ENCODE results near the gene FAM83F.
"Not testable (repeated sequence)": the region's sequence is repeated elsewhere in the genome, so short reads cannot be mapped to it uniquely, and the experiment has no call there.

The FAM83F gene

DNA sequence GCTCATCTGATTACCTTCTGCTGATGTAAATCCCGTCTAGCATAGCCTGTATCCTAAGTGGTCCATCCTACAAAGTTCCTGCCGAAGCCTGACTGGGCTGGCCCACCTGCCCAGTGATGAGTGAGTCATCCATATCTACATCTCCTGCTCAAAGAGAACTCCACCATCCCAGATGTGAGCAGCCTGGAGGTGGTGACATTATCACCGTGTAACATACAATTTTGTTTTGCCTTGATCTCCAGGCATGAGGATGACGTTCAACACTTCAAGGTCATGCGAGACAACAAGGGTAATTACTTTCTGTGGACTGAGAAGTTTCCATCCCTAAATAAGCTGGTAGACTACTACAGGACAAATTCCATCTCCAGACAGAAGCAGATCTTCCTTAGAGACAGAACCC, 29.0 kb upstream of the FAM83F start:
- DNase-seq (ENCODE audit: low read depth, low spot score) = no peak

DNA sequence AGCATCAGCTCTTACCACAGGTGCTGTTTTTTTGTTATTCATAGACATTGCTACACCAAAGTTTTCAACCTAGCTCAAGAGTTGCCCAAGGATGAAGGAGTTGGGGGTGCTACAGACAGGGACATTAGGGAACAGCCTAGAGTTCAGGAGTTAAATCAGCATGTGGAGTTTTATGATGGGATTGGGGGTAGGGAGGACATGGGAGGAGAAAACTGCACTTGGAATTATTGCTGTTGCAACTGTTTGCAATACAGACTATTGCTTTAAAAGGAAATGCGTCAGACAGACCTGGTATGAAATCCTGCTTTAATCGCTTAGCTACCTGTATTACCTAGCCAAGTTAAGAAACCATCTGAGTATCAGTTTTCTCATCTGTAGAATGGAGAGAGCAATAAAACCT, 28.3 kb upstream of the FAM83F start:
- no peak for DNase-seq (ENCODE audit: low read depth, low spot score)

DNA sequence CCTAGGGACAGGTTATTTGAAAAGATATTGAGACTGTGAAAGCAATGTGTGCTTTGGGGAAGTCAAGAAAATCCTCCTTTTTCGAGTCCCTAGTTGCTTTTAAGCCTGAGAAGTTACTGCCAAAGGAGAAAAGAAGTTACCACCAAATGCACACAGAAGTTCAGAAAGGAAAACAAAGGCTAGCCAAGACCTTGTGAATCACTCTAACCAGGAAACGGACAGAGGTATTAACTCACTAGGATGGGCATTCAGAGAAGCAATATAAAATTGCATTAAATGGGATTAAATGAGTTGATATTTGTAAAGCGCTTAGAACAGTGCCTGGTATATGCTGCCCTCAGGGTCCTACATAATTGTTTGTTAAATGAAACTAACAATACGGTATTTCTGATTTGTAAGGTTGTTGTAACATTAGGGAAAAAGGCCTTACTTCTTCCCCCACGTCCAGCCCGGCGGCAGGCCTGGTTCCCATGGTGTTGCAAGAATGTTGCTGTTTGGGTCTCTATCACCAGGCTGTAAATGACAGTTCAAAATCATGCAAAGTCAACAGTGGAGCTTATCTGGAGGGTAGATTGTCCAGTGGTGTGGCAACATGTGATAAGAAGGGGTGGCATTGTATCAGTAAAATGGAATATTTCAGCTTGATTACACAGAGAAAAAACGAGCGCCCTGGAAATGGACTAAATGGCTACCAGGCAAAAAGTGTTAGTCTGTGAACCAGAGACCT, 27.5 kb upstream of the FAM83F start:
- DNase-seq (ENCODE audit: low read depth, low spot score) = no peak

DNA sequence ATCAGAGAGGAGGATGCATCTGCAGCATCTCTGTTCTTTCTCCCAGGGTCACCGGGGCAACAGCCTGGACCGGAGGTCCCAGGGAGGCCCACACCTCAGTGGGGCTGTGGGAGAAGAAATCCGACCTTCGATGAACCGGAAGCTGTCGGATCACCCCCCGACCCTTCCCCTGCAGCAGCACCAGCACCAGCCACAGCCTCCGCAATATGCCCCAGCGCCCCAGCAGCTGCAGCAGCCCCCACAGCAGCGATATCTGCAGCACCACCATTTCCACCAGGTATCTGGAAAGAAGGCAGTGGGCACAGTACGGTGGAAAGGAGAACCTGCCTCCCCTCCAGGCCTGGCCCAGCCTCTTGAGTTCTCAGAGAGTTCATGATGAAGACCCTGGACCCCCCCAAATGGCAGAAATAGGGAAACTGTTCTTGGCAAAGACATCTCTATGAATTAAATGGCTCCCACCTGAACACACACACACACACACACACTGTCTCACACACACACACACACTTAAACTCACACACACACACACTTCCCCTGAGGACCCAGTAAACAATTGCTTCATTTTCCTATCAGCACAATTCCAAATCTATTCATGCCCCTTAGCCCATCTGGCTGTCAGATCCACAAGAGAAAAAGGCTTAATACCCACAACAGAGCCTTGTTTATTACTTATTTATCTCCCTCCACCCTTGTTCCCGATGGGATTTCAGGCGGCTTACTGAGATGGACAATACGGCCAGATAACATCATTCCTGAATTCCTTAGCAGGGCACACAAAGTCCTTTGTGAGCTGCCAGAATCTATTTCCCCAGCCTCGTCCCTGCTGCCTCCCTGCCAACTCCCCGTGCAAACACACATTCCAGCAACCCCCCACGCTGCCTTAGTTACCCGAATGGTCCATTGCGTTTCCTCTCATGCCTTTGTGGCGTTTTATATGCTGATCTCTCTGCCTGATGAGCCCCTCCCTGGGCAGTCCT, 26.5 kb upstream of the FAM83F start:
- DNase-seq (ENCODE audit: low read depth, low spot score) = no peak

DNA sequence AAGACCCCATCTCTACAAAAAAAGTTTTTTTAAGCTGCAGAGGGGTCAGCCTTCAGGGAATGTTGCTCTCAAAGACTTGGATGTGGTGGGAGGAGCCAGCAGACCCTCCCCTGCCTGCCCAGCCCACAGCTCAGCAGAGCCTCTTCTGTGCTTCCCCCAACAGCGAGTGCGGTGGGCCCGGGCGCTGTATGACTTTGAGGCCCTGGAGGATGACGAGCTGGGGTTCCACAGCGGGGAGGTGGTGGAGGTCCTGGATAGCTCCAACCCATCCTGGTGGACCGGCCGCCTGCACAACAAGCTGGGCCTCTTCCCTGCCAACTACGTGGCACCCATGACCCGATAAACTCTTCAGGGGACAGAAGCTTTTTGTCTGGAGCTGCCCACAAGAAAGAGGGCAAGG, 24.0 kb upstream of the FAM83F start:
- DNase-seq (ENCODE audit: low read depth, low spot score) = no peak

DNA sequence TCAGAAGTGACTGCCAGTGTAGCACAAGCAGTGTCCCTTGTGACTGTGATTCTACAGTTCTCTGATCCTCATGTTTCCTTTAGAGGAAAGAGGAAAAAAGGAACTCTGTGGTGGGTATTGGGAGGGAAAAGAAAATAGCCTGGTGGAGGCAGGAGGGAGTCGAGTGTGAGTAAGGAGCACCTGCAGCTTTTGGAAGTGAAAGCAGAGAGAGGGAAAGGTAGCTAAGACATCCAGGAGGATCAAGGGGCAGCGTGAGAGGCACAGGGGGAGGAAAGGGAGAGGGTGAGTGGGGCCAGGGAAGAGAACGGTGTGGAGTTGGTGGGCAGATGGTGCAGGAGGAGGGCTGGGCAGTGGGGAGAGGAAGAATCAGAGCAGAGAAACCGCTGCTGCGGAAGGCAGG, 22.1 kb upstream of the FAM83F start:
- DNase-seq (ENCODE audit: low read depth, low spot score) = no peak

DNA sequence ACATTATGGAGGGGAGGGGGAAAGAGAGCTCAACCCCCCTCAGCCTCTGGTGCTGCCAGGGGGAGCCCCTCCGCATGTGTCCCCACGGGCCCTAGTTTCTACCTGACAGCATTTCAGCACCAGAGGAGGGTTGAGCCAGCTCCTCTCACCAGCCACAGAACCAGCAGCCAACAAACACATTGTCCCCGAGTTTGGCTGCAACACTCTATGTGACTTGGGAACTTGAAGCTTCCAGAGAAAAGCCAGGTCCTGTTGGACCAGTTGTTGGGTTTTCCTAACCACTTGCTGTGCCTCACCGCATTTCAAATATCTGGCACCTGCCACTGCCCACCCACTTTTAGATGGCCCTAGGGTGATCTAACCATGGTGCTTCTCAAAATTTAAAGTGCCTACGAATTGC, 21.1 kb upstream of the FAM83F start:
- no peak for DNase-seq (ENCODE audit: low read depth, low spot score)

DNA sequence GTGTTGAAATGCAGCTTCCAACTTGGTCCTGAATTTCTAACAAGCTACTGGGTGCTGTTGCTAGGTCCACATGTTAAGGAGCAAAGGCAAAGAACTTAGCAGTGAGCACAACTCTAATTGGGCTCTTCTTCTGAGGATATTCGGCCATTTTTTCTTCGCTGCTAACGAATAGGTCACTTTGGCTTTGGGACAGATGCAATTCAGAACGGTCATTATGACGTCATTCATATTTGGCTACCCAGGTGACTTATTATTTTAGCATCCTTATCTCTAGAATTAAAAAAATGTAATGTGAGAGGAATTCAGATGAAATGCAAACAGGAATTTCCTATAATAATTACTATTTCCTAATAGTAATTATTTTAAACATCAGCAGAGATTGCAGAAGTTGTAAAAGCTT, 20.7 kb upstream of the FAM83F start:
- no peak for DNase-seq (ENCODE audit: low read depth, low spot score)

DNA sequence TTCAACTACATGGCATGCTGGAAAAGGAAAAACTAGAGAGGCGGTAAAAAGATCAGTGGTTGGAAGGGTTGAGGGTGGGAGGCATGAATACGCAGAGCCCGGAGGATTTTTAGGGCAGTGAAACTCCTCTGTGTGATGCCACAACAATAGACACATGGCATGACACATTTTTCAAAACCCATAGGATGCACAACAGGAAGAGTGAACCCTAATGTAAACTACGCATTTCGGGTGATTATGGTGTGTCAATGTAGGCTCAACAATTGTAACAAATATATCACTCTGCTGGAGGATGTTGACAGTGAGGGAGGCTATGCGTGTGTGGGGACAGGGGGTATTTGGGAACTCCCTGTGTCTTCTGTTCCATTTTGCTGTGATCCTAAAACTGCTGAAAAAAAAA, 15.7 kb upstream of the FAM83F start:
- no peak for DNase-seq (ENCODE audit: low read depth, low spot score)

DNA sequence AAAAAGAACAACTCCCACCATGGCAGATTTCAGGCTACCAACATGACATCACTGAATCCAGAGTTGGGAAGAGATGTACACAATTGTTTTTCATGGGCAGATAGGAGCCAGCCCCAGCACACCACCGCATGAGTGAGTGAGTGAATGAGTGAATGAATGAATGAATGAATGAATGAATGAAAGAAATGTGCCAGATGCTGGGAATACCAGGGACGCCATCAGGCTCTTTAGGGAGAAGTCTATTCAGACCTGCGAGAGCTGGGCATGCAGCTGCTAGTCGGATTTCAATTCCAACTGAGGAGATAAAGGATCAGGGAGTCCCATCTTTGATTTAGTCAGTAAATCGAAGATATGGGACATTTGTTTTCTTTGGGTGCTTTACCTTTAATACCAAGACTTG, 15.3 kb upstream of the FAM83F start:
- DNase-seq (ENCODE audit: low read depth, low spot score) = no peak

DNA sequence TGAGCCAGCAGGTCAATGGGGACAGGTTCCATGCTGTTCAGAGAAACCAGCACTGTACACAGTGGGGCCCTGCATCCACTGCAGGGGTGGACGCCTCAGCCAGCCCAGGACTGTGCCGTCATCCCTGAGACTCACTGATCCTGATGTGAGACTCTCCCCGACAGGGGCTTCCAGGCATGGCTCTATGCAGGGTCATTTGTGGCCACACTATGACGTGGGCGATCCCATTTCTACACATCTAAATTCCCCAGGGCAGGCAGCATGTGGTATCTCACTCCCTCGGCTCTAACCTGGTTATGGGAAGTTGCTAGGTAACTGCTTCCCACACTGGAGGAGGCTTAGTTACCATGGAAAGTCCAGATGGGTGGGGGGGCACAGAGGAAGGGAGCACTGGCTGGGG, 14.2 kb upstream of the FAM83F start:
- DNase-seq (ENCODE audit: low read depth, low spot score) = no peak

DNA sequence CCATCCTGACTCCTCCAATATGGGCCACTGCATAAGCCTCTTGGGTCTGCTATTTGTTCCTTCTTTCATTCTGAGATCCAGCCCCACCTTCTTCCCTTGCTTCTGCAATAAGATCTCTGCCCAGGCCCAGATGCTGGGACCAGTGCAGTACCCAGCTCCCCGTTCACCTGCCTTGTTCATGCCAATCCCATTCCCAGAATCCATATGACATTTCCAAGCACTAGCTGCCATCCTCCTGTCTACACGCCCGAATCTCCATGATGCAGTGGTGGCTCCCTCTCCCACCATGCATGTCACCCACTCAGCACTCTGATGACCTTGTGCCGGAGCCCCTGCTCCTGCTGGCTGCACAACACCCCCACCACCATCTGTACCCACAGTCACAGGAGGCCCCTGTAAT, 11.4 kb upstream of the FAM83F start:
- no peak for DNase-seq (ENCODE audit: low read depth, low spot score)

DNA sequence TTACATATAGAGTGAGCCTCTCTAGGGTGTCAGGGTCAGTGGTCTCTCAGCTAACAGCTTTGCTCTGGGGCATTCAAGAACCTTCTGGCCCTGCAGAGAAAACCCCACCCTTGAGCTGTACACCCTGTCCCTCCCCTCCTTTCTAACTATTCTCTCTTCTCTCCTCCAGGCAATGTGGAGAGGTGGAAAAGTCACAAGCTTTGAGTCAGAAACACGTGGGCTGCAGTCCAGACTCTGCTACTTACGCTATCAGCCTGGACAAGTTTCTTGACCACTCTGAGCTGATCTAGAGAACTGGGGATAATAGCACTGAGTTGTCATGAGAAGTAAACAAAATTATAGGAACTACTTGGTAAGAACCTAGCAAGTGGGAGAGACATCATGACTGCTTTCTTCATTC, 10.7 kb upstream of the FAM83F start:
- no peak for DNase-seq (ENCODE audit: low read depth, low spot score)

DNA sequence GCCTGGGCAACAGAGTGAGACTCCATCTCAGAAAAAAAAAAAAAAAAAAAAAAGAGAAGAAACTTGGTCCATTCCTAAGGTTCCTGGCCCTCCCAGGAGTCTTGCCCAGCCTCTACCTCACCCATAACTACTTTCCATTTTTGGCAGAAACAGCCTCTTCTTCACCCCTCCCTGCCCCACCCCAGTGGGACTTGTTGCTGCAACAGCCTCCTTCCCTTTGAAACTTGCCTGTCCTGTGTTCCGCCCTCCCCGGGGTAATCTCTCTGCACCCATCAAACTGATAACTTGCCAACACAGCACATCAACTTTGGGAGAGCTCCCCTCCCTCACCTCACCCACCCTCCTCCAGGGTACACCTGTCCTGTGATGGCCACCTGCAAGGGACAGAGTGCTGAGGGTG, 10.0 kb upstream of the FAM83F start:
- DNase-seq (ENCODE audit: low read depth, low spot score) = no peak

DNA sequence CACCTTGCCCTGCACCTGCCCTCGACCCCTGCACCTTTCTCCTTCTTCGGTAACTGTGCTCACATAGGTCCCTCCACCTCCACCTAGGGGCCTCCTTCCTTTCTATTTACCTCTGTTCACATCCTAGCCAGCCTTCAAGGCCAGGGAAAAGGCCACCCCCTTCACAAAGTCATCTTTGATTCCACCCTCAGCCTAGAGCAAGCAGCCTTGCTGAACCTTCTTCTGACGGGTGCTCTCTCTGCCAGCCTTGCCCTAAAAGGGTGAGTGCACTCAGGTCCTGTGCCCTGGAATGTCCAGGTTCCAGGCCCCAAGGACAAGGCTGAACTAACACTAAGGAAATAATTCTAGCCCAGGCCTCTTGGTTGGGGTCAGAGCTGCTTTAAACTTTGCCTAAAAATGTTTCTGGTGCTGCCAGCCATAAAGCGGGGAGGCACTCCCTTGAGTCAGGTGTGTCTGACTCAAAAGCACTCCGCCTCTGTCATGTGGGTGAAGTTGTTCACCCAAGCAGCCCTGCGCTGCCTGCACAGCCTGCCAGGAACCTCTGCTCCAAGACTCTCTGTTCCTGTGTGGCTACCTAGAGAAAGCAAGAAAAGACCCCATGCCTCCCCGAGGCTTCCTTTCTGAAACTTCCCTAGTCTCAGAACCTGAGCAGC, 9.2 kb upstream of the FAM83F start:
- no peak for DNase-seq (ENCODE audit: low read depth, low spot score)

DNA sequence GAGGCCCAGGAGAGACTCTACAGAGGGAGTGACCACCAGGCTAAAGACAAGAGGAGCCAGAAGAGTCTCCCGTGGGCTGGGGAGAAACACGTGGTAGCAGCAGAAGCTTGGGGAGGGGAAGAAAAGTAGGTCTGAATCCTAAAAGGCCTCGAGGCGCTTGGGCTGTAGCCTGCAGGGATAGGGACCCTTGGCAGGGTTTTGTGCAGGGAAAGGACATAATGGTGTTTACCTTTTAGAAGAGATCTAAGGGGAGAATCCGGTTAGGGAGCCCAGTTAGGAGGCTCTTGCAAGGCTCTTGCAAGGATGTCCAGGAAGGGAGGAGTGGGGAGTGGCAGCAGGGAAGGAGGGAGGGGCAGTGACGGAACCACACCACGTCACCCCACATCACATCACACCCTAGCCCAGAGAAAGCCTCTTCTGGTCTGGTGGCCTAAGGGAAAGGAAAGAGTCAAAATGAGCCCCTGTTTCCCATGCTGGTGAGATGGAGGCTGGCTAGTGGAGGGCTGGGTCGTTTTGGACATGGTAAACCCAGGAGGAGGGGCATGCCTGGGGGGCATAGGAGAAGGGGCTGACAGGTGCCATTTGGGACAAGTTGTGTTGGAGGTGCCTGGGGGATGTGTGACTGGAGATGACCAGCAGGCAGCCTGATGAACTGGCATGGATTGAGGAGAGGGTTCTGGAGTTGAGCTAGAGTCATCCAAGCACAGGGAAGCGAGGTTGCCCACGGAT, 6.2 kb upstream of the FAM83F start:
- no peak for DNase-seq (ENCODE audit: low read depth, low spot score)

DNA sequence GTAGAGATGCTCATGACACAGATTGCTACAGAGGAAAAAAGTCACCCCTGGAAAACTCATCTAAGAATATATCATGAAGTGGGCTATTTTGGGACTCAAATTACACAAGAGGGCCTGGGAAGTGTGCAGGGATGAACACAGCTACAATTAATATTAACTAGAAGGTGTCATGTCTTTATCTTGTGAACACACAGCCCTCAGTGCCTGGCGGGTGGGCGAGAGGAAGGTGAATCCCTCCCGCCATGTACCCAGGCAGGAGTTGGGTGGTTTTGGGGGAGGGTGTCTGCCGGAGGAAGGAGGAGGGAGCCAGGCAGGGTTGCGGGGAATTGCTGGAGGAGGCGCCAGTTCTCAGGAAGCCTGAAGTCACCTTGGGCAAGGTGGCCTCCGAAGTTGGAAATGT, 5.1 kb upstream of the FAM83F start:
- no peak for DNase-seq (ENCODE audit: low read depth, low spot score)

DNA sequence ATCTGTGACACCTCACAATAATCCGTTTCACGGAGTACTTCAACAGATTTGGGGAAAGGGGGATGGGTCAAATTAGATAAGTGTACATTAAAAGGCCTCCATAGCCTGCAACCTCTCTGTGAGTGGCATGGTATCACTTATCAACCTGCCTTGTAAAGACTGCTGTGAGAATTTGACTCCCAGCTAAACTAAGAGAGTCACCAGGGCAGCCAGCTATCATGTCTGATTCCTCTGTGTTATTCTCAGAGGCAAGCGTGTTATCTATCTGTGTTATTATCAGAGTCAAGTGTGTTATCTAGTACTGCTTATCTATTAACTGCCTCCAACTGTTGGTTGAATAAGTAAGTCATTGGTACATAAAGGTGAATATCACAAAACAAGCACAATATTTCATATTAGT, 4.1 kb upstream of the FAM83F start:
- no peak for DNase-seq (ENCODE audit: low read depth, low spot score)

DNA sequence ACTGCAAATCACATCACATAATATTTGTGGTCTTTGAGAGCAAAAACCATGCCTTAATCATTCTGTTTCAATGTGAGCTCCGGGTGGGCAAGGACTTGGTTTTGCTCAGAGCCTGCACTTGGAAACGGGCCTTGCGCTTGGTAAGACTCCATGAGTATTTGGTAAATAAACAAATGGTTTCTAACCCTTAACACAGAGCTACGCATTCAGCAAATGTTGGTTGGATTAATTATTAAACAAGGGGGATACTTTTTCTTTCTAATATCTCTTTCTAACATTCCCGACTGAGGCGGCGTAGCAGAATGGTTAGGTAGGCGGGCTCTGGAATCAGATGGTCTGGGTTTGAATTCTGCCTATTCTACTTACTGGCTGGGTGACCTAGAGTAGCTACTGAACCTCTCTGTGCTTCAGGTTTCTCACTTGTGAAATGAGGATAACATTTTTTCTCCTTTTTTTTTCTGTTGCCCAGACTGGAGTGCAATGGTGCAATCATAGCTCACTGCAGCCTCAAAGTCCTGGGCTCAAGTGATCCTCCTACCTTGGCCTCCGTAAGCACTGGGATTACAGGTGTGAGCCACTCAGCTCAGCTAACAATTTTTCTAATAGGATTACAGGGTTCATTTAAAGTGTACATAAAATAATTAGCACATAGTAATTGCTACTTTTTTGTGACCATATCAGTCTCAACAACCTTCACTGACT, 3.4 kb upstream of the FAM83F start:
- no peak for DNase-seq (ENCODE audit: low read depth, low spot score)

DNA sequence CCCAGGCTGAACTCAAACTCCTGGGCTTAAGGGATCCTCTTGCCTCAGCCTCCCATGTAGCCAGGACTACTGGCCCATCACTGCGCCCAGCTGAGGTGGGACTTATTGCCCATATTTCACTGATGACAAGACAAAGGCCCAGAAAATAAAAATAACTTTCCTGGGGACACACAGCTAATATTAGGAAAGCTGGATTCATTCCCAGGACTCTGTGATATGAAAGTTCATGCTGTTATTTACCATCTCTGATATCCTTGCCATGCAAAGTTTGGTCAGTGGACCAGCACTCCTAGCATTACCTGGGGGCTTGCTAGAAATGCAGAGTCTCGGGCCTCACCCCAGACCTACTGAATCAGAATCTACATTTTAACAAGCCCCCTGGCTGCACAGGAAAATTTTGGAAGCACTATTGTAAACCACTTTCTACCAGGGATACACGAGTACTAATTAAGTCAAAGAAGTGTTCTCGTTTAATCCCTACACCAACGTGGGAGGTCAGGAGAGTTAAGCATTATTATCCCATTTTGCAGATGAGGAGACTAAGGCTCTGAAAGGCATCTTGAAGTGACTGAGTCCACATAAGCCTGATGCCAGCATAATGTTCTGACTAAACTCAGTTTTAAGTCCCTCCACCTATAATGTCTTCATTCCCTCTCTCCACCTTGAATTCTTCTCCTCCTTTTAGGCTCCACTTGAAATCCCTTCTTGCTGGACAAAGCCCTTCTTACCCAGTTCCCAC, 2.5 kb upstream of the FAM83F start:
- DNase-seq (ENCODE audit: low read depth, low spot score) = no peak

DNA sequence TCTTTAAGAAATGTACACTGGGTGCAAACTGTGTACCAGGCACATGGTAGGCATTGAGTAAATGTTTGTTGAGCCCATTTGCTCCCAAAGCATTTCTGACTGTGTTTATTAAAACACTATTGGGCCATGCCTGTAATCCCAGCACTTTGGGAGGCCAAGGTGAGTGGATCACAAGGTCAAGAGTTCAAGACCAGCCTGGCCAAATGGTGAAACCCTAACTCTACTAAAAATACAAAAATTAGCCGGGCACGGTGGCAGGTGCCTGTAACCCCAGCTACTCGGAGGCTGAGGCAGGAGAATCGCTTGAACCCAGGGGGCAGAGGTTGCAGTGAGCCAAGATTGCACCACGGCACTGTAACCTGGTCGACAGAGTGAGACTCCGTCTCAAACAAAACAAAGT, 1.9 kb upstream of the FAM83F start:
- not testable (repeated sequence) for DNase-seq (ENCODE audit: low read depth, low spot score)
